Measurements from ENCODE around the gene AHCYL1. TPM values are rescaled to one million over a fixed set of nuclear protein-coding genes. Genes with fewer than 3 reads are reported as not detected.

Gene AHCYL1
- total RNA-seq (2021), result 143 and 147 TPM in 2 replicates
- percentile 92 among the genes with signal in this experiment for Bru-seq, nascent RNA
- BruChase-seq, experiment 1, labeled RNA remaining after a 2-hour chase, result percentile 94 among the genes with signal in this experiment
- BruChase-seq, experiment 2, labeled RNA remaining after a 6-hour chase, result percentile 90 among the genes with signal in this experiment
- long read RNA-seq, full-length matches to known transcripts, result 135 of 210 reads
- long read RNA-seq, partial matches to known transcripts, result 18 of 210 reads
- long read RNA-seq, other reads (novel, unspliced or antisense), result 57 of 210 reads

- TF ChIP-seq CTCF (conservative IDR thresholded peaks at IDR 0.05) (peak; percentile 99), EZH2 (IDR thresholded peaks at IDR 0.05; ENCODE audit: low read depth) (no peak)
- Histone ChIP-seq H3K4me3 (peak within 1 kb of the TSS; percentile 87), H3K27me3 (ENCODE audit: insufficient read depth, low read depth) (no peaks in the 10 kb centered on the region), H4K20me1 (ENCODE audit: insufficient read depth) (peaks cover 33% of the 10 kb centered on the region), H3K36me3 (ENCODE audit: low read depth) (peaks cover 29% of the 10 kb centered on the region), H3K4me2 (peak within 1 kb of the TSS; percentile 90), H3F3A (ENCODE audit: insufficient read depth, low read depth) (peaks cover 17% of the 10 kb centered on the region), H3K79me2 (ENCODE audit: low read depth) (peaks cover 51% of the 10 kb centered on the region), H3K27ac (peak within 1 kb of the TSS; percentile 59), H2AFZ (peak within 1 kb of the TSS; percentile 70; the same call in 1 of the 2 replicates), H3K4me1 (replicated peaks; ENCODE audit: insufficient read depth) (peaks cover 86% of the 10 kb centered on the region), H3K9me2 (ENCODE audit: insufficient read depth) (no peaks in the 10 kb centered on the region), H3K9me3 (ENCODE audit: insufficient read depth, low read depth) (no peaks in the 10 kb centered on the region)
- ChIA-PET POLR2A (ENCODE audit: unreplicated experiment) (interaction anchor here (0.6 to 0.8 kb wide), 5 partner anchors 19 to 335 kb away, joined by 3 to 5 read pairs (median 3); no protein-coding TSS in a partner anchor), CTCF (interaction anchor here (0.5 to 2.1 kb wide), 19 partner anchors 11 to 494 kb away, joined by 3 to 23 read pairs (median 5); no protein-coding TSS in a partner anchor)
- intact Hi-C loops (cut with micrococcal nuclease; ENCODE audit: unreplicated experiment), result loop anchor here (1.0 to 2.0 kb wide), 6 partner anchors 27 to 438 kb away; no protein-coding TSS in a partner anchor
- DNase-seq, result peak; percentile 98
- no TSS peak for BruUV-seq (replicated peaks)
Measured at GRCh38 chr1:109984456-109985246, at the start of gene AHCYL1. Gene AHCYL1, plus strand, starts transcription at chr1:109984765. Its CDS starts 288 bp downstream, at chr1:109985053.

GRCh38 chr1:109935451-109935900 lies 49.1 kb upstream of the AHCYL1 start:
- no peaks in the 10 kb centered on the region for H3K79me2 ChIP-seq (ENCODE audit: low read depth)
- H3K27me3 ChIP-seq (ENCODE audit: insufficient read depth, low read depth), result no peaks in the 10 kb centered on the region
- BruUV-seq (replicated peaks), result no TSS peak
- POLR2A ChIA-PET (ENCODE audit: unreplicated experiment), result no interaction called here
- CTCF ChIA-PET, result no interaction called here
- no peaks in the 10 kb centered on the region for H3K9me2 ChIP-seq (ENCODE audit: insufficient read depth)
- peaks cover 50% of the 10 kb centered on the region for H3K4me1 ChIP-seq (replicated peaks; ENCODE audit: insufficient read depth)
- H3K4me3 ChIP-seq, result no peak overlapping the region
- no peak for DNase-seq
- H3F3A ChIP-seq (ENCODE audit: insufficient read depth, low read depth), result peaks cover 43% of the 10 kb centered on the region
- H3K4me2 ChIP-seq, result no peak overlapping the region
- no peaks in the 10 kb centered on the region for H4K20me1 ChIP-seq (ENCODE audit: insufficient read depth)
- no peak overlapping the region for H3K27ac ChIP-seq
- no peak overlapping the region for H2AFZ ChIP-seq
- intact Hi-C loops (cut with micrococcal nuclease; ENCODE audit: unreplicated experiment), result no loop called here
- H3K36me3 ChIP-seq (ENCODE audit: low read depth), result 0 out of 2 replicates have a peak, but pooled peaks cover under 1% of the 10 kb centered on the region
- TF ChIP-seq EZH2 (IDR thresholded peaks at IDR 0.05; ENCODE audit: low read depth), result no peak
- no peak for TF ChIP-seq CTCF (conservative IDR thresholded peaks at IDR 0.05)
- H3K9me3 ChIP-seq (ENCODE audit: insufficient read depth, low read depth), result peaks cover 16% of the 10 kb centered on the region

- BruUV-seq (replicated peaks), result no TSS peak
- Histone ChIP-seq H3K79me2 (ENCODE audit: low read depth) (no peaks in the 10 kb centered on the region), H3K9me3 (ENCODE audit: insufficient read depth, low read depth) (peaks cover 16% of the 10 kb centered on the region), H3K36me3 (ENCODE audit: low read depth) (no peaks in the 10 kb centered on the region), H3K4me1 (replicated peaks; ENCODE audit: insufficient read depth) (peaks cover 28% of the 10 kb centered on the region), H3K9me2 (ENCODE audit: insufficient read depth) (no peaks in the 10 kb centered on the region), H3K4me2 (no peak overlapping the region), H3F3A (ENCODE audit: insufficient read depth, low read depth) (peaks cover 23% of the 10 kb centered on the region), H2AFZ (no peak overlapping the region), H3K27me3 (ENCODE audit: insufficient read depth, low read depth) (no peaks in the 10 kb centered on the region), H3K27ac (no peak overlapping the region), H3K4me3 (no peak overlapping the region), H4K20me1 (ENCODE audit: insufficient read depth) (no peaks in the 10 kb centered on the region)
- ChIA-PET CTCF (no interaction called here), POLR2A (ENCODE audit: unreplicated experiment) (no interaction called here)
- TF ChIP-seq EZH2 (IDR thresholded peaks at IDR 0.05; ENCODE audit: low read depth) (no peak), CTCF (conservative IDR thresholded peaks at IDR 0.05) (no peak)
- intact Hi-C loops (cut with micrococcal nuclease; ENCODE audit: unreplicated experiment), result no loop called here
- no peak for DNase-seq
Measured at GRCh38 chr1:109937738-109938137, 46.8 kb upstream of the AHCYL1 start.
